ENCODE data around the gene GRM8.

GRM8 gene

GRCh38 chr7:126426652-126427051 lies 826.1 kb downstream of the GRM8 start:
- DNase-seq (ENCODE audit: low read depth), result no peak

GRCh38 chr7:126424985-126425384 lies 827.8 kb downstream of the GRM8 start:
- DNase-seq (ENCODE audit: low read depth), result no peak

GRCh38 chr7:126419047-126419446 lies 833.7 kb downstream of the GRM8 start:
- DNase-seq (ENCODE audit: low read depth), result no peak

- no peak for DNase-seq (ENCODE audit: low read depth)
These were observed 840.8 kb downstream of the GRM8 start for GRCh38 chr7:126411821-126412383.

GRCh38 chr7:126411032-126411820 lies 841.5 kb downstream of the GRM8 start:
- DNase-seq (ENCODE audit: low read depth), result no peak

- no peak for DNase-seq (ENCODE audit: low read depth)
These were observed 849.7 kb downstream of the GRM8 start for GRCh38 chr7:126403040-126403439.

GRCh38 chr7:126401918-126402317 lies 850.8 kb downstream of the GRM8 start:
- DNase-seq (ENCODE audit: low read depth), result no peak

GRCh38 chr7:126398851-126399529 lies 853.8 kb downstream of the GRM8 start:
- DNase-seq (ENCODE audit: low read depth), result no peak

GRCh38 chr7:126398285-126398684 lies 854.5 kb downstream of the GRM8 start:
- no peak for DNase-seq (ENCODE audit: low read depth)

- DNase-seq (ENCODE audit: low read depth), result no peak
These were observed 858.3 kb downstream of the GRM8 start for GRCh38 chr7:126394406-126394805.

Measured in activated T-cell treated with anti-CD3 and anti-CD28 coated beads for 24 hours (primary cell).